Left lobe of liver (tissue), 2 donors: ENCODE measurements around the gene IGSF1. TPM values are rescaled to one million over a fixed set of nuclear protein-coding genes. Genes with fewer than 3 reads are reported as not detected.
"Not testable (repeated sequence)": the region's sequence is repeated elsewhere in the genome, so short reads cannot be mapped to it uniquely, and the experiment has no call there.

ENCODE experiments used
- ATAC-seq: fragments of 200-7000 bp; cut with Tn5 transposase; one replicate; pipeline ENCODE4 v1.9.1; 2020; ENCODE audit warnings: mild to moderate bottlenecking, moderate library complexity
- DNase-seq: peaks from one replicate; pipeline ENCODE4 v3.0.0-alpha.2; 2020; ENCODE audit warnings: low spot score
- total RNA-seq: library from RNA; stranded (reverse); gene quantifications from one replicate; pipeline ENCODE4 v1.2.1, GENCODE V29; 2021
- donor health status: DM: no; HTN: no; CAD: no; lungs with moderate emphysema.
- donor health status: DM: no; HTN: yes; CAD: no.

IGSF1 gene
- total RNA-seq, 1 donor from 2014 or later: 0.40 TPM

- no peak for DNase-seq
- ATAC-seq: no peak
These were observed 17.8 kb downstream of the IGSF1 start for GRCh38 chrX:131271274-131271673.

- DNase-seq (no peak), ATAC-seq (no peak)
These were observed 19.0 kb downstream of the IGSF1 start for GRCh38 chrX:131270080-131270479.

GRCh38 chrX:131264665-131265064 is 24.4 kb downstream of the IGSF1 start:
- no peak for ATAC-seq
- DNase-seq: no peak

GRCh38 chrX:131264053-131264452 is 25.1 kb downstream of the IGSF1 start:
- no peak for ATAC-seq
- DNase-seq: no peak

- DNase-seq (peak; percentile 53), ATAC-seq (peak; percentile 95)
These were observed 26.1 kb downstream of the IGSF1 start for GRCh38 chrX:131262738-131263679.

GRCh38 chrX:131262200-131262599 is 26.9 kb downstream of the IGSF1 start:
- no peak for DNase-seq
- ATAC-seq: no peak

- DNase-seq (no peak), ATAC-seq (no peak)
These were observed 31.7 kb downstream of the IGSF1 start for GRCh38 chrX:131257367-131257766.

GRCh38 chrX:131250984-131251738 is 37.9 kb downstream of the IGSF1 start:
- not testable (repeated sequence) for DNase-seq

GRCh38 chrX:131239057-131239456 is 50.0 kb downstream of the IGSF1 start:
- DNase-seq (no peak), ATAC-seq (no peak)

More at GRCh38 chrX:131250984-131251738, 37.9 kb downstream of the IGSF1 start:
- ATAC-seq: not testable (repeated sequence)

GRCh38 chrX:131237363-131237762 is 51.7 kb downstream of the IGSF1 start:
- DNase-seq (no peak), ATAC-seq (no peak)

GRCh38 chrX:131235768-131236545 is 53.1 kb downstream of the IGSF1 start:
- DNase-seq (no peak), ATAC-seq (no peak)

GRCh38 chrX:131227608-131228007 is 61.5 kb downstream of the IGSF1 start:
- DNase-seq: no peak
- no peak for ATAC-seq

GRCh38 chrX:131226591-131226990 is 62.5 kb downstream of the IGSF1 start:
- DNase-seq (no peak), ATAC-seq (no peak)

- DNase-seq (no peak), ATAC-seq (no peak)
These were observed 64.0 kb downstream of the IGSF1 start for GRCh38 chrX:131225078-131225477.

Other genes starting within 250 kb of the IGSF1 start
- not detected for gene ARHGAP36, start 231.0 kb downstream of the IGSF1 start, total RNA-seq